ENCODE results near the gene CAPN7. TPM values are rescaled to one million over a fixed set of nuclear protein-coding genes. Genes with fewer than 3 reads are reported as not detected.

The CAPN7 gene
- total RNA-seq, 1 donor from 2014 or later, result 34.9 TPM

- intact Hi-C loops (cut with micrococcal nuclease), result no loop called here
Observed at GRCh38 chr3:15198686-15199085, 7.4 kb upstream of the CAPN7 start.

GRCh38 chr3:15199493-15200105 is 6.4 kb upstream of the CAPN7 start:
- intact Hi-C loops (cut with micrococcal nuclease), result loop anchor here (10.0 kb wide), 2 partner anchors 65 to 595 kb away; partner anchors contain the start of gene ANKRD28

GRCh38 chr3:15204005-15204404 is 2.0 kb upstream of the CAPN7 start:
- intact Hi-C loops (cut with micrococcal nuclease), result loop anchor here (10.0 kb wide), 2 partner anchors 61 to 591 kb away; partner anchors contain the start of gene ANKRD28

- intact Hi-C loops (cut with micrococcal nuclease), result loop anchor here (10.0 kb wide), 2 partner anchors 59 to 589 kb away; partner anchors contain the start of gene ANKRD28
Observed at GRCh38 chr3:15205482-15205933, 538 bp upstream of the CAPN7 start.

- intact Hi-C loops (cut with micrococcal nuclease), result loop anchor here (1.0 to 10.0 kb wide), 10 partner anchors 58 to 1082 kb away; partner anchors contain the start of genes ANKRD28, BTD, CHCHD4 and EAF1
Observed at GRCh38 chr3:15206662-15207576, 873 bp downstream of the CAPN7 start.

GRCh38 chr3:15207836-15208504 is 1.9 kb downstream of the CAPN7 start:
- intact Hi-C loops (cut with micrococcal nuclease), result loop anchor here (1.0 to 10.0 kb wide), 6 partner anchors 57 to 1083 kb away; partner anchors contain the start of genes ANKRD28, CHCHD4, EAF1 and METTL6

GRCh38 chr3:15211937-15212336 is 5.9 kb downstream of the CAPN7 start:
- intact Hi-C loops (cut with micrococcal nuclease), result no loop called here

GRCh38 chr3:15214758-15215157 is 8.7 kb downstream of the CAPN7 start:
- intact Hi-C loops (cut with micrococcal nuclease), result no loop called here

- intact Hi-C loops (cut with micrococcal nuclease), result no loop called here
Observed at GRCh38 chr3:15215996-15216395, 9.9 kb downstream of the CAPN7 start.

GRCh38 chr3:15216501-15216900 is 10.5 kb downstream of the CAPN7 start:
- intact Hi-C loops (cut with micrococcal nuclease), result no loop called here

- intact Hi-C loops (cut with micrococcal nuclease), result no loop called here
Observed at GRCh38 chr3:15217011-15217671, 11.1 kb downstream of the CAPN7 start.

GRCh38 chr3:15217841-15218267 is 11.8 kb downstream of the CAPN7 start:
- intact Hi-C loops (cut with micrococcal nuclease), result no loop called here

- intact Hi-C loops (cut with micrococcal nuclease), result no loop called here
Observed at GRCh38 chr3:15218689-15219088, 12.6 kb downstream of the CAPN7 start.

- intact Hi-C loops (cut with micrococcal nuclease), result no loop called here
Observed at GRCh38 chr3:15220056-15220455, 14.0 kb downstream of the CAPN7 start.

GRCh38 chr3:15220661-15221060 is 14.6 kb downstream of the CAPN7 start:
- intact Hi-C loops (cut with micrococcal nuclease), result no loop called here

GRCh38 chr3:15221574-15222217 is 15.7 kb downstream of the CAPN7 start:
- intact Hi-C loops (cut with micrococcal nuclease), result no loop called here

GRCh38 chr3:15223685-15224572 is 17.9 kb downstream of the CAPN7 start:
- intact Hi-C loops (cut with micrococcal nuclease), result no loop called here

GRCh38 chr3:15228147-15228546 is 22.1 kb downstream of the CAPN7 start:
- intact Hi-C loops (cut with micrococcal nuclease), result no loop called here

GRCh38 chr3:15229262-15229661 is 23.2 kb downstream of the CAPN7 start:
- intact Hi-C loops (cut with micrococcal nuclease), result no loop called here
